GM12878 (cell line): Measurements from ENCODE around the gene RARRES2. TPM values are rescaled to one million over a fixed set of nuclear protein-coding genes. Genes with fewer than 3 reads are reported as not detected.

Experiments
- CHD1 ChIP-seq: IDR thresholded peaks from 2 replicates; pipeline ENCODE4 v1.6.1; 2012; ENCODE audit warnings: low read depth, low read length, improper control_type of control experiment
- CREM ChIP-seq: IDR thresholded peaks from 2 replicates; pipeline ENCODE4 v1.6.1; 2014; ENCODE audit warnings: antibody characterized with exemption, low read depth
- CTCF ChIP-seq, 3 experiments: IDR thresholded peaks in 2 of 3; conservative IDR thresholded peaks in 1 of 3; 2 replicates each; pipeline ENCODE4 v1.5.1; 2011; ENCODE audit warnings: low read depth in 3 of 3, low read length in 3 of 3, mild to moderate bottlenecking in 3 of 3, control low read depth in 2 of 3, moderate library complexity in 2 of 3, inconsistent platforms in 1 of 3, mixed read lengths in 1 of 3; ENCODE audit not compliant: control insufficient read depth in 2 of 3, insufficient read depth in 1 of 3; ENCODE audit errors: extremely low read depth in 1 of 3
- EED ChIP-seq: sonication (generic); IDR thresholded peaks from 2 replicates; pipeline ENCODE4 v1.6.1; 2016; ENCODE audit warnings: antibody characterized with exemption, low read depth
- ETV6 ChIP-seq, 2 experiments: fragments of 450-650 bp in 1 of 2; IDR thresholded peaks in 1 of 2; conservative IDR thresholded peaks in 1 of 2; 2 replicates each; pipeline ENCODE4 v1.6.1; 2014; ENCODE audit warnings: antibody characterized with exemption in 1 of 2, borderline replicate concordance in 1 of 2, low read depth in 1 of 2, mild to moderate bottlenecking in 1 of 2, moderate library complexity in 1 of 2
- HSF1 ChIP-seq: fragments of 150-350 bp; IDR thresholded peaks from 2 replicates; pipeline ENCODE4 v1.6.1; 2014; ENCODE audit warnings: mild to moderate bottlenecking, low read depth, low read length
- IKZF1 ChIP-seq: fragments of 450-650 bp; conservative IDR thresholded peaks from 2 replicates; pipeline ENCODE4 v1.6.1; 2017; ENCODE audit warnings: antibody characterized with exemption, mild to moderate bottlenecking
- NFXL1 ChIP-seq: fragments of 450-650 bp; IDR thresholded peaks from 2 replicates; pipeline ENCODE4 v1.6.1; 2017; ENCODE audit warnings: antibody characterized with exemption, mild to moderate bottlenecking, borderline replicate concordance
- NR2F1 ChIP-seq: fragments of 450-650 bp; conservative IDR thresholded peaks from 2 replicates; pipeline ENCODE4 v1.6.1; 2017; ENCODE audit warnings: mild to moderate bottlenecking
- PAX5 ChIP-seq: IDR thresholded peaks from 2 replicates; pipeline ENCODE4 v1.6.1; 2011; ENCODE audit warnings: low read depth, low read length, borderline replicate concordance
- PML ChIP-seq: IDR thresholded peaks from 2 replicates; pipeline ENCODE4 v1.6.1; 2012; ENCODE audit warnings: low read length, inconsistent platforms
- RELB ChIP-seq: fragments of 450-650 bp; IDR thresholded peaks from 2 replicates; pipeline ENCODE4 v1.6.1; 2017; ENCODE audit warnings: low read depth, mild to moderate bottlenecking, moderate library complexity
- RFX5 ChIP-seq: IDR thresholded peaks from 2 replicates; pipeline ENCODE4 v1.6.1; 2011; ENCODE audit warnings: low read depth, low read length, improper control_type of control experiment
- SMC3 ChIP-seq: IDR thresholded peaks from 2 replicates; pipeline ENCODE4 v1.6.1; 2011; ENCODE audit warnings: low read length, improper control_type of control experiment, borderline replicate concordance
- STAT3 ChIP-seq: IDR thresholded peaks from 2 replicates; pipeline ENCODE4 v1.6.1; 2011; ENCODE audit warnings: low read depth, low read length, improper control_type of control experiment
- TCF12 ChIP-seq: IDR thresholded peaks from 2 replicates; pipeline ENCODE4 v1.6.1; 2011; ENCODE audit warnings: low read depth, mild to moderate bottlenecking, low read length
- ZNF207 ChIP-seq: fragments of 450-650 bp; IDR thresholded peaks from 2 replicates; pipeline ENCODE4 v1.6.1; 2014; ENCODE audit warnings: antibody characterized with exemption, mild to moderate bottlenecking, borderline replicate concordance
- ZNF24 ChIP-seq: fragments of 450-650 bp; IDR thresholded peaks from 2 replicates; pipeline ENCODE4 v1.6.1; 2017; ENCODE audit warnings: antibody characterized with exemption, mild to moderate bottlenecking
- ZNF592 ChIP-seq: fragments of 450-650 bp; IDR thresholded peaks from 2 replicates; pipeline ENCODE4 v1.6.1; 2017; ENCODE audit warnings: mild to moderate bottlenecking, moderate library complexity
- ZZZ3 ChIP-seq: IDR thresholded peaks from 2 replicates; pipeline ENCODE4 v1.6.1; 2011; ENCODE audit warnings: low read depth; ENCODE audit not compliant: control insufficient read depth, insufficient read length
- polyA plus RNA-seq, 11 experiments: library from polyadenylated mRNA; depleted of rRNA in 4 of 11; unstranded in 6 of 11; stranded (reverse) in 5 of 11; fragments of >200 nt; fragmentation: Nextera tagmentation in 4 of 11; fragmentation: Illumina TruSeq in 1 of 11; extraction: Ambion mirVana in 4 of 11; extraction: Trizol in 1 of 11; gene quantifications; 1 replicate in 1 of 11; 2 replicates in 10 of 11; pipeline versions ENCODE4 v1.2.1 to v1.2.3, GENCODE V29; 2011 to 2016; ENCODE audit warnings: inconsistent platforms in 2 of 11, missing spikeins in 2 of 11, low read depth in 1 of 11
- total RNA-seq, 4 experiments: library from RNA; depleted of rRNA in 3 of 4; stranded (reverse); fragments of >200 nt in 3 of 4; fragmentation: Illumina TruSeq in 1 of 4; extraction: Trizol in 1 of 4; gene quantifications; 2 replicates each; pipeline versions ENCODE4 v1.2.1 to v1.2.3, GENCODE V29; 2013 to 2021

RARRES2 gene
- total and polyA plus RNA-seq, 10 of the 15 experiments (the other 5 are each of a cell fraction or from before 2014, with no cell fraction given) = 0.13 to 2.2 (median 0.40) TPM; not detected in 3

GRCh38 chr7:150322833-150323681 lies 18.4 kb downstream of the RARRES2 start, which contains the start of the genes ACTR3C and LRRC61 (continued):
- no peak for TF ChIP-seq RFX5
- no peak for TF ChIP-seq ZNF24
- TF ChIP-seq CREM = 0 out of 2 replicates have a peak, but pooled peaks have one; percentile 29
- peak; percentile 85 for TF ChIP-seq IKZF1
- TF ChIP-seq ZNF207 = 0 out of 2 replicates have a peak, but pooled peaks have one; percentile 48
- TF ChIP-seq EED = no peak
- 0 out of 2 replicates have a peak, but pooled peaks have one; percentile 11 for TF ChIP-seq SMC3
- no peak for TF ChIP-seq ZZZ3
- peak; percentile 79; the same call in 1 of the 2 replicates for TF ChIP-seq PAX5
- TF ChIP-seq ZNF592 = 0 out of 2 replicates have a peak, but pooled peaks have one; percentile 64
- TF ChIP-seq NFXL1 = no peak
- peak; percentile 80 for TF ChIP-seq PML
- peak; percentile 29; the same call in 1 of the 2 replicates for TF ChIP-seq RELB
- TF ChIP-seq TCF12 = no peak
- peak; percentile 100 for TF ChIP-seq NR2F1
- TF ChIP-seq STAT3 = 0 out of 2 replicates have a peak, but pooled peaks have one; percentile 3
- peak; percentile 19 to 43 (median 26); a peak in 3 of 6 replicates for TF ChIP-seq CTCF (IDR thresholded peaks at IDR 0.05 in 2 of 3, conservative IDR thresholded peaks at IDR 0.05 in 1 of 3; ENCODE audit: control insufficient read depth in 2 of 3, extremely low read depth in 1 of 3, insufficient read depth in 1 of 3, low read depth in 3 of 3, low read length in 3 of 3)
- TF ChIP-seq ETV6 (conservative IDR thresholded peaks at IDR 0.05 in 1 of 2, IDR thresholded peaks at IDR 0.05 in 1 of 2; ENCODE audit: borderline replicate concordance in 1 of 2, low read depth in 1 of 2) = no peak
- peak; percentile 96 for TF ChIP-seq CHD1
- TF ChIP-seq HSF1 = peak; percentile 89; the same call in 1 of the 2 replicates
